ENCODE results near the gene LHX2. TPM values are rescaled to one million over a fixed set of nuclear protein-coding genes. Genes with fewer than 3 reads are reported as not detected.

LHX2 gene
- total RNA-seq, 4 donors from 2014 or later, result 1.1 to 13.4 (median 2.4) TPM

DNA sequence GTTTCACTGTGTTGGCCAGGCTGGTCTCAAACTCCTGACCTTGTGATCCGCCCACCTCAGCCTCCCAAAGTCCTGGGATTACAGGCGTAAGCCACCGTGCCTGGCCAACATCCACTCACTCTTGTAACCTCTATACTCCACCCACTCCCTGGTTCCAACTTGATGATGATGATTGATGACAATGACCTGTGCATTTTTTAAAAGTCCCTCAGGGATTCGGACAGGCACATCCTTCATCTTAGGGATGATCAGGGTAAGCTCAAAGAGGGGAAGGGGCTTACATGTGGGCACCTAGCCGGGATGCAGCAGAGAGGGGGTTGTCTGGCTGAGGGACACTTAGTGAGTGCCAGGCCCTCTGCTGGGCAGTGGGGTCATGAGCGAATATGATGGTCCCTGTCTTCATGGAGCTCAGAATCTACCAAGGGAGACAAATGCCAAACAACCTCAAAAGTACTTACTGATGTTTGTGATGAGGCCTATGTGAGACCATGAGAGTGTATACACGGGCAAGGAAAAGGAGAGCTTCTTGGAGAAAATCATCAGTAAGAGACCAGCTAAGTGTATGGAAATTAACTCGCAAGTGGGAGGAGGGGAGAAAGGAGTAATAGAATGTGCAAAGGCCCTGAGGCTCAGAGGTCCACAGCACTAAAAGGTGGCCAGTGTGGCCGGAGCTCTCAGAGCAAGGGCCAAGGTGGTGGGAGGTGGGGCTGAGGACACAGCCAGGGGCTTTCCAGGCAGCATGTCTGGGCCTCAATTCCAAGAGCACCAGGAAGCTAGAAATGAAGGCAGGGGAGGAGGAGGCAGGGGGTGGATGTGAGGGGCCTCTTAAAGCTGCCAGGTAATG lies 27.4 kb downstream of the LHX2 start:
- intact Hi-C loops (cut with DNase I; ENCODE audit: low total_unique reads), result no loop called here
- WGBS, 2 donors, result 60 to 72% methylated on average over 9 of the region's 9 CpGs
- H3K4me3 ChIP-seq (ENCODE audit: low read depth, poor library complexity, severe bottlenecking), result no peak overlapping the region
- no peak for DNase-seq (ENCODE audit: low spot score in 2 of 2)
- TF ChIP-seq, protein P1, sequence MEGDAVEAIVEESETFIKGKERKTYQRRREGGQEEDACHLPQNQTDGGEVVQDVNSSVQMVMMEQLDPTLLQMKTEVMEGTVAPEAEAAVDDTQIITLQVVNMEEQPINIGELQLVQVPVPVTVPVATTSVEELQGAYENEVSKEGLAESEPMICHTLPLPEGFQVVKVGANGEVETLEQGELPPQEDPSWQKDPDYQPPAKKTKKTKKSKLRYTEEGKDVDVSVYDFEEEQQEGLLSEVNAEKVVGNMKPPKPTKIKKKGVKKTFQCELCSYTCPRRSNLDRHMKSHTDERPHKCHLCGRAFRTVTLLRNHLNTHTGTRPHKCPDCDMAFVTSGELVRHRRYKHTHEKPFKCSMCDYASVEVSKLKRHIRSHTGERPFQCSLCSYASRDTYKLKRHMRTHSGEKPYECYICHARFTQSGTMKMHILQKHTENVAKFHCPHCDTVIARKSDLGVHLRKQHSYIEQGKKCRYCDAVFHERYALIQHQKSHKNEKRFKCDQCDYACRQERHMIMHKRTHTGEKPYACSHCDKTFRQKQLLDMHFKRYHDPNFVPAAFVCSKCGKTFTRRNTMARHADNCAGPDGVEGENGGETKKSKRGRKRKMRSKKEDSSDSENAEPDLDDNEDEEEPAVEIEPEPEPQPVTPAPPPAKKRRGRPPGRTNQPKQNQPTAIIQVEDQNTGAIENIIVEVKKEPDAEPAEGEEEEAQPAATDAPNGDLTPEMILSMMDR (IDR thresholded peaks at IDR 0.05), result no peak
- TF ChIP-seq POLR2A (IDR thresholded peaks at IDR 0.05), result no peak

DNA sequence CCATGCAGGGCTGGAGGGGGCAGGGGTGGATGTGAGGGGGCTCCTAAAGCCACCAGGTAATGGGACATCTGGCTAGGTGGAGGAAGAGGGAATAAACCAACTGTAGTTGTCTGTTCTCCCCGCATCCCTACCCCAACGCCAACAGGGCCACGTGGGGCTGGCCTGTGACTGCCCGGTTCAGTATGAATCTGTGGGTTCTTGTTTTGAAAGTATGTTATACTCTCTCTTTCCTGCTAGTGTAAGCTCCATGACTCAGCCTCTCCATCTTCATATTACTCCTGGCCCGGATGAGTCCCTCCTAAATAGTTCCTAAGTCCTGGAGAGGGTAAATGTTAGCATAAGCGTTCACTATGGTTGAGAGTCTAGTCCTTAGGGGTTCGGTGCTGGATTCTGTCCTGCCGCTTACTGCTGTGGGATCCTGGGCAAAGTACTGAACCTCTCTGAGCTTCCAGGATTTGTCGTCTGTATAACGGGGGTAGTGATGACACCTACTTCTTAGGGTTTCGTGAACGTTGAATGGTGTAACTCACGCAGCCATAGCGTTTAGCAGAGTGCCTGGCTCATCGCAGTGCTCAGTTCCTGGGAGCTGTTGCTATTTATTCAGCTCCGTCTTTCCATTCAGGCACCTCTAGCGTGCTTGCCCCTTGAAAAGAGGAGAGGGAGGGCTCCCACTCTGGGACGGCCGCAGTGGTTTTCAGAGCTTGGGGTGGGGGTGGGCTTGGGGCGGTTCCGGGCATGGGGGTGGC lies 28.8 kb downstream of the LHX2 start:
- DNase-seq (ENCODE audit: low spot score in 2 of 2), result no peak
- WGBS, 2 donors, result 45% methylated on average over 21 of the region's 21 CpGs
- no peak for TF ChIP-seq POLR2A (IDR thresholded peaks at IDR 0.05)
- TF ChIP-seq, protein P1 (IDR thresholded peaks at IDR 0.05), result no peak
- intact Hi-C loops (cut with DNase I; ENCODE audit: low total_unique reads), result no loop called here
- no peak overlapping the region for H3K4me3 ChIP-seq (ENCODE audit: low read depth, poor library complexity, severe bottlenecking)

DNA sequence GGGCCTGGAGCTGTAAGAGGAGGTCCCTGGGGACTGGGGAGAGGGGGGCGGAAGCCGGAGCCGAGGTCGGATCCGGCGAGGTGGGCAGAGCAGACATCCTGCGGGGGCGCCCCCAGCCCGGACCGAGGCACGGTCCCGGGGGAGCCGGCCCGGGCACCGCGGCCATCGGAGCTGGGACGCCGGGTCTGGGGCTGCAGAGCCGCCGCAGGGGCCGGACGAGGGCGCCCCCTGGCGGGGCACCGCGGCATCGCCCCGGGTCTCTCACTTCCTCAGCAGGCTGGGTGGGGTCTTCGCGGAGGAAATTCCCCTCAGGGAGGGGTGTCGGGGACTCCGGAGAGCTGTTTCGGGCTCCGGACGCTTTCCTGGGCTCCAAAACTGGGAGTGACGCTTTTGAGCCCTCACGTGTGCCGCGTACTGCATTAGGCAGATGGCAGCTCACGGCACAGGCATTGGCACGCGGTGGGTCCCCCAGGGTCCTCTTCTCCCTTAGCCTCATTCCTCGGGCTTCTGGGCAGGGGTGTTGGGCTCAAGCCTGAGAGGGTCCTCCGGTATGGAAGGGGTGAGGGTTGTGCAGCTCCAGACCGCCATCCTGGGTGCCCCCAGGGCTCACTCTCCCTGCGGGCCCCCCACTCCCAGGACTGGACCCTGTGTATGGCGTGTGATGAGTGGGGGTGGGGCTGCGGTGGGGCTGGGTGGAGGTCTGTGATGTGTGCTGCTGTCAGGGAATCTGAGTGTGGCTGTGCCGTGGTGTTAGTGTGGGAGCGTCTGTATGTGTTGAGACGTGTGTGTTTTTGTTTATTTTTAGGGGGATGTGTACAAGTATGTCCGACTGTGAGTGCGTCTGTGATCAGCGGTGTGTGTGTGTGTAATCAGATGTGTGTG lies 29.6 kb downstream of the LHX2 start:
- 9 to 14% methylated on average over 31 to 36 of the region's 55 CpGs for WGBS, 2 donors
- TF ChIP-seq, protein P1 (IDR thresholded peaks at IDR 0.05), result no peak
- TF ChIP-seq POLR2A (IDR thresholded peaks at IDR 0.05), result no peak
- H3K4me3 ChIP-seq (ENCODE audit: low read depth, poor library complexity, severe bottlenecking), result no peak overlapping the region
- intact Hi-C loops (cut with DNase I; ENCODE audit: low total_unique reads), result no loop called here
- peak; percentile 32 to 88 for DNase-seq (ENCODE audit: low spot score in 2 of 2)

DNA sequence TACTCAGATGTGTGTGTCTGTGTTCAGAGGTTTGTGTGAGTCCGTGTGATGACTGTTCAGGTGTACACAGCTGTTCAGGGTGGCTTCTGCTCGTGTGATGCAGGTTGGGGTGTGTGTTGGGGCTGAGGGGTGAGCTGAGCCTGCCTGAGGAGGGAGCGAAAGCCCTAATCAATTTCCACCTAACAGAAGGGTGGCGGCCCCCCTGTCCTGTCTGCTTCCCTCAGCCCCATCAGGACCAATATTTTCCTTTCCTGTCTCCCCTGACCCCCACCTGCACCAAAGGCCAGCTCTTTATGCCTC lies 30.2 kb downstream of the LHX2 start:
- intact Hi-C loops (cut with DNase I; ENCODE audit: low total_unique reads), result no loop called here
- no peak for DNase-seq (ENCODE audit: low spot score in 2 of 2)
- H3K4me3 ChIP-seq (ENCODE audit: low read depth, poor library complexity, severe bottlenecking), result no peak overlapping the region
- TF ChIP-seq, protein P1 (IDR thresholded peaks at IDR 0.05), result no peak
- no peak for TF ChIP-seq POLR2A (IDR thresholded peaks at IDR 0.05)
- 41 to 49% methylated on average over 4 of the region's 4 CpGs for WGBS, 2 donors

DNA sequence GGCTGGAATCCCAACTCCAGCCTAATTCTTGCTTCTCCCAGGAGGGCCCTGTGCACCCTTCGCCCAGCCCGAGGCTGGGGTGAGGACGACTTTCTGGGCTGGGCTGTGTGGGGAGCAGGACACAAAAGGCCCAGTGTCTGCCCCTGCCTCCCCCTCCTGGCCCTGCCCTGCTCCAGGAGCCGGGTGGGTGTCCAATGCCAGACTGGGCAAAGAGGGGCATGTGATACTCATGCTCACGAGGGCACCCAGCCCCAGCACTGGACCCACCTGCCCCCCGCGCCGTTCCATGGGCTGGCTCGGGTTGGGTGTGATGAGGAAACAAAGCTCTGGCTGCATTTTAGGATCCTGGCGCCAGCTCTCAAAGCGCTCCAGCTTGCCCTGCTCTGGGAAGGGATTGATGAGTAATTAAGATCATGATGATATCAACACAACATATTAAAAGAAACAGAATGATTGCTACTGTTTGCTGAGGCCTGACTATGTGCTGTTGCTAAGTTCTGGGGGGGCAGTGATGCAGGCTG lies 30.7 kb downstream of the LHX2 start:
- peak; percentile 26 to 89 for DNase-seq (ENCODE audit: low spot score in 2 of 2)
- H3K4me3 ChIP-seq (ENCODE audit: low read depth, poor library complexity, severe bottlenecking), result no peak overlapping the region
- intact Hi-C loops (cut with DNase I; ENCODE audit: low total_unique reads), result no loop called here
- TF ChIP-seq, protein P1 (IDR thresholded peaks at IDR 0.05), result no peak
- no peak for TF ChIP-seq POLR2A (IDR thresholded peaks at IDR 0.05)
- WGBS, 2 donors, result 14 to 44% methylated on average over 11 of the region's 11 CpGs
